Activated naive CD4-positive, alpha-beta T cell treated with anti-CD3 and anti-CD28 coated beads, Interleukin-2, amount 50 U/mL, for 24 hours (primary cell): ENCODE measurements around the gene AHCTF1.

Experiments used
- H3K27ac Mint-ChIP-seq: one replicate; pipeline ENCODE4 v1.8.0; 2021; ENCODE audit warnings: mild to moderate bottlenecking, mixed read lengths
- H3K27me3 Mint-ChIP-seq: one replicate; pipeline ENCODE4 v1.8.0; 2021; ENCODE audit warnings: mixed read lengths
- H3K36me3 Mint-ChIP-seq: one replicate; pipeline ENCODE4 v1.8.0; 2021; ENCODE audit warnings: mixed read lengths
- H3K4me1 Mint-ChIP-seq: one replicate; pipeline ENCODE4 v1.8.0; 2021; ENCODE audit warnings: mixed read lengths
- H3K4me3 Mint-ChIP-seq: one replicate; pipeline ENCODE4 v1.8.0; 2021; ENCODE audit warnings: mild to moderate bottlenecking, mixed read lengths
- H3K9me3 Mint-ChIP-seq: one replicate; pipeline ENCODE4 v1.8.0; 2021; ENCODE audit warnings: mixed read lengths

AHCTF1 gene

DNA sequence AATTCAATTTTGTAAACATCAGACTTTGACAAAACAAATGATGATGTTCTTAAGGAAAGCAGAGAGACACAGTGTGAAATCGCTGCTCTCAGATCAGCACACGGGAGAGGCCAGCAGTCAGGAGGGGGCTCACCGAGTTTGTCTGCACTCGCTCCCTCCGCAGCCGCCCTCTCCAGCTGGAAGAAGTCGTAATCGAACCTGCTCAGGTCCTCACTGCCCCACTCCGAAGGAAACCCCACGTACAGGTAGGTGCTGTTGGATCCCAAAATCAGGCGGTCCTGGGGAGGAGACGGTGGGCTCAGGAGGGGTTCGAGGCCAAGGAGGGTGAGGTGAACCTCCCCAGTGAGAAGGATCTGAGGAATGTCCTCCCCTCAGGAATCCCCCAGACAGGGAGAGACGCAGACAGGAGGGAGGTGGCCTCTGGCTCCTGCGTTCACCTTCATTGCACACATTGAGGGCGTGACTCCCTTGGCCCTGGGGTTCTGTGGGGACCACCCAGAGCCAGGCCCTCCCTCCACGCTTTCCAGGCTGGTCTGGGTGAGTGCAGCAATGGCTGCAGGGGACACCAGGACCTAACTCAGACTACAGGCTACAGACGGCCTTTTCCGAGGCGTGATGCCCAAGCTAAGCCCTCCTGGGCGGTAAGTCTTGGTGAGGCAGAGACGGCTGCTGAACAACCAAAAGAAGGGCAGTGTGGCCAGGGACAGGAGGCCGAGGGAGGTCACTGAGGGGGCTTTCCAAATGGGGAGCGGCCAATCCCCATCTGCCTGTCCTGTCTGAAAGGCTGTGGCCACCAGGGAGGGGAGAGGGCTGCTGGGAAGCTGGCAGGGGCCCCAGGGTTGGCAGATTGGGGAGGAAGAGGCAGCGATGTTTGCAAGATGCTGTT is 142.1 kb downstream of the AHCTF1 start:
- H3K27ac Mint-ChIP-seq: no peak overlapping the region
- no peak overlapping the region for H3K4me3 Mint-ChIP-seq
- peaks cover 9% of the 10 kb centered on the region for H3K4me1 Mint-ChIP-seq
- H3K27me3 Mint-ChIP-seq: peaks cover 7% of the 10 kb centered on the region
- no peaks in the 10 kb centered on the region for H3K36me3 Mint-ChIP-seq
- no peaks in the 10 kb centered on the region for H3K9me3 Mint-ChIP-seq
